C1 segment of cervical spinal cord (tissue), 14 donors: ENCODE results near the gene SCN4B.

Experiments
- DNase-seq, 14 donors: peaks; one replicate each; lab custom pipeline; 2025; lab: John Stamatoyannopoulos, UW

The SCN4B gene

GRCh38 chr11:118153976-118154375 is 1.4 kb upstream of the SCN4B start:
- DNase-seq, result no peak

GRCh38 chr11:118153516-118153915 is 893 bp upstream of the SCN4B start:
- DNase-seq, result no peak

DNA sequence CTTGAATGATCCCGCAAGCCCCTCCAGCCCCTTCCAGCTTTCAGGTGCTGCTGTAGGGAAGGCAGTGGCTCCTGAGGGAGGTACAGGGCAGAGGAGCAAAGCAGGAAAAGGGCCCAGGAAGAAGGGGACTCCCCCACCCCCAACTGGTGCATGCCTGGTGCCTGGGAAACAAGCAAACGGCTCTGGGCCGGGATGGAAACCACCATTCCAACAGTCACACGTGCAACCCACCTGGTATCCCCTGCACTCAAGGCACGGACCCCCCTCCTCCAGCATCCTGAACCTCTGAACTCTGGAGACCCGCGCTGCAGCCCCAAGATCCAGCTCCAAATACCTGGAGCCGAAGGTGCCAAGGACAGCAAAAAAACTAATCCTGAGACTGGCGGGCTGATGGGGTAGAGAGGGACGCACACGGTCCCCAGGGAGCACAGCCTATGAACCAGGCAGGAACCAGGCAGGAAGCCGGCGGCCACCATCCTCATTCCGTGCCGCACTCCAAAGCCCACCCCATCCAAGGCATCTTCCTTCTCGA is 537 bp downstream of the SCN4B start:
- peak in 1 of 14 donors; percentile 67 for DNase-seq

- peak in 1 of 14 donors; percentile 67 for DNase-seq
These were observed 1.2 kb downstream of the SCN4B start for GRCh38 chr11:118151431-118151830.

- DNase-seq, result no peak
These were observed 3.1 kb downstream of the SCN4B start for GRCh38 chr11:118149493-118149892.

DNA sequence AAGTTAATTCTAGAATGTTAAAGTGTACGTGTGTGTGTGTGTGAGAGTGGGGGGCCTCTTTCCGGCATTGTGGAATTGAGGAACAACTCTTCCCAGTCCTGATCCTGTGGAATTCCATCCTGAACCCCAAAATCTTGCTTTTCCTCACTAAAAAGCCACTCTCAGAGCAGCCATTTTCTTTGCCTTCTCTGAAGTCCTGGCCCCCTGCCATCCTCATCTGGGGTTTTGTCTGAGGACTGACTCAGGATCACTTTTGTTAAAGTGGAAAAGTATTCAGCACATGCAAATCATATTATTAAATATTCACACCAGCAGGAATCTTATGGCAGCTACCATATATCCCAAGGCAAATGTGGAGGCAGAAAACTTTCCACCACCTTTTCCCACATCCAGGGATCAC is 3.8 kb downstream of the SCN4B start:
- no peak for DNase-seq

- no peak for DNase-seq
These were observed 4.4 kb downstream of the SCN4B start for GRCh38 chr11:118148240-118148639.

GRCh38 chr11:118147502-118147901 is 5.1 kb downstream of the SCN4B start:
- no peak for DNase-seq

DNA sequence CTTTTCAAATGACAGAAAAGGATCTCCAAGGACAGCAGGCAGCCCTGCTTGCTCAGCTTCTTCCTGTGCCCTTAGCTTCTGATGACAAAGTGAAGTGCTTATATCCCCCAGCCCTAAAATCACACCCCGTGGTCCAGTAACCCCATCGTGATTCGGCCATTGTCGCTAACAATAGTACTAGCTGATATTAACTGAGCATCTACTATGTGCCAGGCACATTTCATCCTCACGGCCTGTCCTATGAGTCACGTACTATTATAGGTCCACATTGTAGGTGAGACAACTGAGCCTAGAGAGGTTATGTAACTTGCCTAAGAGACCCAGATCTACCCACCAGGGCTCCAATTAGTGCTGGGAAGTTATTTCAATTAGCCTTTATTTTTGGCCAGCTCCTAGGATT is 6.1 kb downstream of the SCN4B start:
- DNase-seq, result no peak

DNA sequence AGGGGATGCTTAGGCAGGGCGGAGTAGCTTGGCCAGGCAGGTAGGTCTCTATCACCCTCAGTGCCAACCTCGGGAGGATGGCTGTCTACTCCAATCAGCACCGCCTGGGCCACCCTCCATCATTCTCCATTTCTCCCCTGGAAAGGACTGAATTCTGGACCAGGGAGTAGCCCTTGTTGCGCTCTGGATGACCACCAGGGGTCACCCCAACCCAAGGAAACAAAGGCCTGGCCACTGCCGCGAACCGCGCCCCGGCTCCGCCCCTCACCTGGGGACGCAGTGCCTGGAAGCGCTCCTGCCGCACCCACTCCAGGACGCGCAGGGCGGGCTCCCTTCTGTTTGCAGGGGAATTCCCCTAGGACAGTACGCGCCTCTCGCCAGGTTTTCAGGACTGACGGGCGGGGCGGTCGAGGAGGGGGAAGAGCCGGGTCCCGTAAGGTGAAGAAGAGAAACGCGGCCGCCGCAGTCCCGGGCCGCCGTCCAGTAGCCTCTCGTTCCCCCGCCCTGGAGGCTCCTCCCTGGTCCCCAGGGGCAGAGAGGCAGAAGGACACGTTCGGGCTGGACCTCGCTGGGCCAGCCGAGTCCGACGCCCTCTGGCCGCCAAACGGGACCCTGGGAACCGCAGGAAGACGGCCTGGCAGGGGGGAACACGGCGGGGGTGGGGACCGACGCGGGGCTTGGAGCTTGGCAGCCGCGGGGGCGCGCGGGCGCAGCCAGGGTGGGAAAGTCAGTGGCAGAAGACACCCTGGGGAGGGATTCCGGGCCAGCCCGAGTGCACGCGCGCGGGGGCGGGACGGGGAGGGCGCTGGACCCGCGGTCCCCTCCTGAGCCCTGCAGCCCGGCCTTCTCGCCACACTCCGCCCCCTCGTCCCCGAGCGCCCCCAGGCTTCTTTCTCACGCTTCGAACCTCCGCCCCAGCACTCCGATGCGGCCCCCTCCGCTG is 7.1 kb downstream of the SCN4B start:
- peak in 13 of 14 donors; percentile 15 to 92 (median 69) for DNase-seq

DNA sequence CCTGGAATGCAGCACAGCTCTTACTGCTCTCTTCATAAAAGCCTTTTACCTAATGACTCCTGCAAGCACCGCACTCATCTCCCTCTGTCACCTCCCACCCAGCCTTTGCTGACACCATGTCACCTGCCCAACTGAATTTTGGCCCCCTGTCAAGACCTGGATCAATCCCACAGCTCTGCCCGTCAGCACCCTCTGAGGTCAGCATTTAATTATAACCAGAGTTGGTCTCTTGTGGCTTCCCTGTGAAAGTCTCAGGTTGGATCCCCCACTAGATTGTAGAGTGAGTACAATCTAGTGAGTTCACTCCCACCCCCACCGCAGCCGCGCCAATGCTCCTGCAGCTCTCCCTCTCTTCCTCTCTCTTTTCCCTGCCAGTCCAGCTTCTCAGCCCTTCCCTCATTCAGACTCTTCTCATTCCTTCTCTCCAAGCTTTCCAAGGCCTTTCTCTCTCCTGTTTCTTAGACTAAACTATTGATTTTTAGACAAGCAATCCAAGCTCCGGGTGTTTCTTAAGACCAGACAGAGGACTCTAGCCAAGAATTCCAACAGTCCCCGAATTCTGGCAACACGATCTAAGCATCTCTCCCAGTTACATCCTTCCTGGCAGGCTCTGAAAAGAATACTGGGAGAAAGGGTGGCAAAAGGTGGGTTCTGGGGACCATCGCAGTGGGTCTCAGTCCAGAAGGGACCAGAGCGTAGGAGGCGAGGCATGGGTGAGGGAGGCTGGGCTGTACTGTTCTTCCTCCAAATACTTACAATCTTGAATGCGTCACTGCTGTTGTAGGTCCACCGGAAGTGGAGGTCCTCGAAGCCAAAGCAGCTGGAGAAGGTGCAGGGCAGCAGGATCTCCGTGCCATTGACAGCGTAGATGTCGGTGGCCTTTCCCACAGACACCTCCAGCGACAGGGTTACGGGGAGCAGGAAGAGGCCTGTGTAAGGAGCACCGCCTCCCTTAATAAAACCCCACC is 8.0 kb downstream of the SCN4B start:
- peak in 1 of 14 donors; percentile 63 for DNase-seq

DNA sequence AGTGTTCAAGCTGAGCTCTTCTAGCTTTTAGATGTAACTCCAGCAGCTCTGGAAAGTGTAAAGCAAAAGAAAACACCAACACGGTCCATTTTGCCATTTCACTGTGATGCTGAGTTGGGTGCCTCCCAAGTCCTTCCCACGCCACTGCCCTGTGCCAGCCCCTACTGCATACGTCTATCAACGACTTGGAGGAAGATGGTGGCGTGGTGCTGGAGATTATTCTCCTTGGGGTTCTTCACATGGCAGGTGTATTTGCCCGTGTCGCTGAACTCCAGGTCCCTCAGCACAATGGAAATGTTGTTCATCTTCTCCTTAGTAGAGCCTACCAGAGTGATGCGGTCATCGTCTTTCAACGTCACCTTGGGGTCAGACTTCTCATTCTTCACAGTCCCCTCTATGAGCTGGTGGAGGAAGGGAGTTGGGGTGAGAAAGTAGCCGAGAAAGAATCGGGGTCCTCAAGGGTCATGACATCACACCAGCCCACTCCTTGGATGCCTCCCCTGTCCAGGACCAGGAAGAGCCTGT is 8.9 kb downstream of the SCN4B start:
- DNase-seq, result no peak

DNA sequence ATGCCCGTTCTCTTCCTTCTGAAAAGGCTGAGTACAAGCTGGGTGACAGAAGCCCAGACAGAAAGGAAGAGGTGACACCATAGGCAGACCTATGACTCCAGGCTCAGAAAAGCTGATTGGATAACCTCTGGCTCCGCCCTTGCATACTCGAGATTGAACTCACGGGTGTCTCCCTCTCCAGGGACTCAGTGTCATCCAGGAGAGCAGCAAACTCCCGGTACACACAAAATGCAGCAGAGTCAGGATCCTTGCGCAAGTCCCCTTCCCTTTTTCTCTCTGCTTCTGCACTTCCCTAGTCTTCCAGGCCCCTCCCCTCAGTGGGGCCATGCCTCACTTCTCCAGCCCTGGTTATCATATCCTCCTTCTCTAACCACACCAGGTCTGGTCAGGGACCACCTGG is 9.8 kb downstream of the SCN4B start:
- DNase-seq, result peak in 4 of 14 donors; percentile 6 to 22 (median 12)

DNA sequence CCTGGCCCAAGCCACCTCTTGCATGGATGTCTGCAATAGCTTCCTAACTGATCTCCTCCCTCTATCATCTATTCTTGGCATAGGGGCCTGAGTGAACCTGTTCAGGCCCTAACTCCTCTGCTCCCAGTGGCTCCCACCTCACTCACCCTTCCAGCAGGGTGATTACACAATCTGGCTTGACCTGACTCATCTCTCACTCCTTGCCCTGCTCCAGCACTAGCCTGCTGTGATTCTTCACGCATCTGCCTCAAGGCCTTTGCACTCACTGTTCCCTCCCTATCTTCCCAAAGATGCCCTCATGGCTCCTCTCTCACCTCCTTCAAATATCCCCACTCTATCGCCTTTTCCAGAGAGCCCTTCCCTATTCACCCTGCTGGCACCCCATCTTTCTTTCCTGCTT is 10.5 kb downstream of the SCN4B start:
- DNase-seq, result no peak

DNA sequence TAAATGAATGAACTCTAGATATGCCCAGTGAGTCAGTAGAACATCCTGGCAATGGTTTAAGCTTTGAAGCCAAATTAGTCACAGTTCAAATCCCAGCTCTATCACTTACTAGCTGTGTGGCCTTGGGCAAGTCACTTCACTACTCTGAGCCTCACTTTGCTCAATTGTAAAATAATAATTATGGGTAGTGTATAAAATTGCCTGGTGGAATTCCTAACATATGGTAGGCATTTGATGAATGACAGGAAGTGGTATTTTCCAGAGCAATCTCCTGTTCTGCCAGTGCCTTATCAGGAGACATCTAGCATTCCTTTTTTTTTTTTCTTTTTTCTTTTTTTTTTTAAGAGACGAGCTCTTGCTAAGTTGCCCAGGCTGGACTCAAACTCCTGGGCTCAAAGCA is 13.0 kb downstream of the SCN4B start:
- no peak for DNase-seq

DNA sequence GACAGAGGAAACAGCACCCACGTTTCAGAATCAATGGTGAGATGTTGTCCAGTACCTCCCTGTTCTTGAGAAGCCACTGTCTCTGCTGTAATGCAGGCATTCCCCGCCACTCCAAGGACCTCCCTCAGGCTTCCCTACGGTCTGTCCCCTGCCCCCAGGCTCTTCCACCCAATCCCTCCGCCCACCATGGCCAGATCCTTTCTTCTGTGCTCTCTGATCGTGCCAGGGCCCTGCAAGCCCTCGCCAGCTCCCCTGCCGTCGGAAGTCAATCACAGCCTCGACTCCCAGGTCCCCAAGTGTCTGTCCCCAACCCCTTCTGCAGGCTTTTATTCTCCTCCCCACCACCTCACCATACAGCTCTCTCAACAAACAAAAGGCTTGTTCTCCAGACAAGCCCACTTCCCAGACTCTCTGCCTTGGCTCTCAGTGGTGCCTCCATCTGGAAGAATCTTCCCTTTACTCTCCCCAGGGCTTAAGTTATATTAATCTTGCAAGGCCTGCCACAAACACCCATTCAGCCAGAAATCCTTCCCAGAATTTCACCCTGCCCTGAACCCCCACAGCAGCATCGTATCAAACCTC is 13.7 kb downstream of the SCN4B start:
- DNase-seq, result no peak

- no peak for DNase-seq
These were observed 15.8 kb downstream of the SCN4B start for GRCh38 chr11:118136801-118137200.

GRCh38 chr11:118136341-118136740 is 16.3 kb downstream of the SCN4B start:
- no peak for DNase-seq

GRCh38 chr11:118135796-118136165 is 16.8 kb downstream of the SCN4B start:
- no peak for DNase-seq

DNA sequence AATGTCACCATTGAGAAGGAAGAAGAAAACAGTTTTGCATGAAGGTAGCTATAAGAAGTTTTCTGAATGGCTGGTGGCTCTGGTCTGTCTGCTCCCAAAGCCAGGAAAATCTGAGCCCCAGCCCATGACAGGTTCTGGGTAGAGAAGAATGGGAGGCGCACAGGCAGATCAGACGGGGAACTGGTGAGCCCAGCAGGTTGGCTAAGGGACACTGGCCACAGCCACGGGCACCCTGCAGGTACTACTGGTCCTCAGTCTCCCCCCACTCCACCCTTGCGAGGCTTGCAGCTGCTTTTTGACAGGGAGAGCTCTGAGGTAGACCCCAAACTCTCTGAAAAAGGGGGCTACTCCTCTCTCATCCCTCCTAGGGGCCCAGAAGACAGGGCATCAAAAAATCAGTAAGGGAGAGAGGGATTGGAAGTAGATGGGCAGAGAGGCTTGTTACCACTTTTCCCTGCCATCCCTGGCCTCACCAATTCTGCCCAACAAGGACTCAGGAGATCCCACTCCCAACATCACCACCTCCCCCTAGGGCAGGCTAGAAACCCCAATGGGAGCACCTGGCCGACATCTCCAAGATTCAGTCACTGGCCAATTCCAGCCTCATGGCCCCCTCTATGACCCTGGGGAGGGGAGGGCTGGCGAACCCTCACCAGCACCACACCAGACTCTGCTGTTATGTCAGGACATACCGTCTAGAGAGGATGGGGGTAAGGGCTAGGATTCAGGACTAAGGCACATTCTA is 17.4 kb downstream of the SCN4B start:
- DNase-seq, result no peak

- DNase-seq, result no peak
These were observed 18.8 kb downstream of the SCN4B start for GRCh38 chr11:118133816-118134215.
